ENCODE data around the gene RFX7.

Gene RFX7

DNA sequence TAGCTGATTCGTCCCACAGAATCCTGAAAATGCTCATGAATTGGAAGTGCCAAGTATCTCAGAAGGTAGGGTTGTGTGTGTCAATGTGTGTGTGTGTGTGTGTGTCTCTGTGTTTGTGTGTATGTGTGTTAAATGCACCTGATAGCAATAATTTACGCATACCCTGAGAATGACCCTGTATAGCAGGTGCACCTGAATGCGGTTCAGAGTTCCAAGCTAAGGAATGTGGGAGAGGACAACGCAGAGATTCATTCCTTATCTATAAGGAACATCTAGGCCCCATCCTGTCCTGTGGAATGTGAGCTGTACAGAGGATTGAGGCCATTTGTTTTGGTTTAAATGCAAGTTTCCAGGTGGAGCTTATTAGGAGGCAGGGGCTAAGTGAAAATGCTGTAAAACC, 201.2 kb downstream of the RFX7 start:
- DNase-seq, result no peak

DNA sequence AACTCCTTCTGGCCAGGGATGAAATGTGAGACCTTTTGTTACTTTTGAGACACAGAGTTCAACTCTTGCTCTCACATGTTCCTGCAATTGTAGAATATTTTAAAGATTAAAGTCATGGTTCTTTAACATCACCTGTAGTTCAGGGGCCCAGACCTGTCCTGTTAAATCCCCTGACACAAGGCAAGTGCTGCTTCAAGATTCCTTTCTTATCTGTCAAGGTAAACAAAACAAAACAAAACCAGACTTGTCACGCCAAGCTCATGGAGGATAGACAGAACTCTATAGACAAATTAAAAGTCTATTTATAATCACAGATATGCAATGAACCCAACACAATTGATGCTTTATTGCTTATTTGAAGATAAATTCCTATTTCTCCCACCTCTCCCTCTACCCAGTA, 201.6 kb downstream of the RFX7 start:
- DNase-seq, result no peak

DNA sequence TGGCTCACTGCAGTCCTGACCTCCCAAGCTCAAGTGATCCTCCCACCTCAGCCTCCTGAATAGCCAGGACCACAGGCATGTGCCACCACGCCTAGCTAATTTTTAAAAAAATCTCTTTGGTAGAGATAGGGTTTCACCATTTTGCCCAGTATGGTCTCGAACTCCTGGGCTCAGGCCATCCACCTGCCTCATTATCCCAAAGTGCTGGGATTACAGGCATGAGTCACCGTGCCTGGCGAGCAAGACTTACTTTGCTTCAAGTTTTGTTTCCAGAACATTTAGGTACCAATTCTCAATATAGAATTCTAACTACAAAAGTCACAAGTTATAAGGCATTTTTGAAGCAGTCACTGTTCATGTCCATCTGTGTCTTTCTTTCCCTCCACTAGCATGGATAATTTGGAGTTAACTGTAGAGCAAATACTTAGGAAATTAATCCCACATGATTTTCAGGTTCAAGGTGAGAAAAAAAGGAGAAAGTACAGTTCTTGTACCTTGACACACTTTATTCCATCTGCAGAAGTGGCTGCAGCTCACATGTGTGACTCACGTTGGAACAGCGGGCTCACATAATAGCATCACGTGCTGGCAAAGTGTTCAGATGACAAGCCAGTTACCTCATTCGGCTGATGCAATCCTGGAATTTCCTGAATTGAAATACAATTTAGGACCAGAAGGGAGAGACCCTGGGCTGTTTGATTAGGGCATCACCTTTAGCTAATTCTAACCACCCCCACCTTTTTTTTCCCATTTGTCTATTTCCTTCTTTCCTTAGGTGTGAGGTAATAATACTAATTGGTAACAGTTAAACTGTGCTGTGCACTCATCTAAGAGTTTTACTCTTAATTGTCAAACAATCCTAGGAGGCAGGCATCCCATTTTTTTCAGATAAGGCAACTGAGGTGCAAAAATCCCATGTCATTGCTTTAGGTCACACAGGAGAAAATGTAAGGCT, 203.3 kb downstream of the RFX7 start:
- DNase-seq, result peak; percentile 11

DNA sequence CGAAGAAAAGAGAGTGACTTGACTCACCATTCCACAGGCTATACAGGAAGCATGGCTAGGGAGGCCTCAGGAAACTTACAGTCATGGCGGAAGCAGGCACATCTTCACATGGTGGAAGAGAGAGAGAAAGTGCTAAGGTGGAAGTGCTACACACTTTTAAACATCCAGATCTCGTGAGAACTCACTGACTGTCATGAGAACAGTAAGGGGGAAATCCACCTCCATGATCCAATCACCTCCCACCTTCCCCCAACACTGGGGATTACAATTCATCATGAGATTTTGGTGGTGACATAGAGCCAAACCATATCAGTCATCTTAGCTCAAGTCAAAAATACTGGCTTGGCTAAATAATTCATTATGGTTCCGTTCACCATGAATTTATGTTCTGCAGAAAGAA, 205.0 kb downstream of the RFX7 start:
- no peak for DNase-seq

DNA sequence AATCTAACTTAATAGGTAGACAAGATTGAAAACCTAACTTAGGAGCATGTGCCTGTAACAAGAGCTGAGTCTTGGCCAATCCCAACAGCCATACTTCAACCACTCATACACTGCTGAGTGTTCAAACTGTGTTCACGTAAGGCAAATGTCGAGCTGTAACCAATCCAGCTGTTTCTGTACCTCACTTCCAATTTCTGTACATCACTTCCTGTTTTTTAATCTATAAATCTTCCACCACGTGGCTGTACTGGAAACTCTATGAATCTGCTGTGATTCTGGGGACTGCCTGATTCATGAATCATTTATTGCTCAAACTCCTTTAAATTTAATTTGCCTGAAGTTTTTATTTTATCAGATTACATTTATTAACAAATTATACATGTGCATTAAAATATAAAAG, 205.7 kb downstream of the RFX7 start:
- DNase-seq, result peak; percentile 81

All from MV-4-11 (cell line).